Naive thymus-derived CD8-positive, alpha-beta T cell (primary cell): ENCODE results near the gene STAG2. TPM values are rescaled to one million over a fixed set of nuclear protein-coding genes. Genes with fewer than 3 reads are reported as not detected.
"Not testable (repeated sequence)": the region's sequence is repeated elsewhere in the genome, so short reads cannot be mapped to it uniquely, and the experiment has no call there.

ENCODE experiments used
- ATAC-seq, 2 donors: fragments of 150-1000 bp; cut with Tn5 transposase in 1 of 2; sonication (Bioruptor Pico), chemical (Tn5 transposase) in 1 of 2; 1 replicate in 1 of 2; 2 replicates in 1 of 2; pipeline ENCODE4 v1.10.0; 2021; ENCODE audit warnings: mild to moderate bottlenecking in 2 of 2, moderate library complexity in 2 of 2
- POLR2A ChIA-PET: fragments of 350-600 bp; sonication (Branson Sonifier 250); formaldehyde crosslinking; loops from one replicate; lab custom pipeline; 2021; ENCODE audit warnings: antibody characterized with exemption; lab: Charles Lee
- DNase-seq, 10 donors: peaks; one replicate each; pipeline versions ENCODE4 v3.0.0 to v3.0.0-alpha.2; 2020 to 2022
- H3K27ac Mint-ChIP-seq, 10 donors: one replicate each; pipeline ENCODE4 v1.8.0; 2020 to 2022; ENCODE audit warnings: mild to moderate bottlenecking in 10 of 10, mixed read lengths in 10 of 10, moderate library complexity in 4 of 10, inconsistent platforms in 1 of 10
- H3K27me3 Mint-ChIP-seq, 5 donors: one replicate each; pipeline ENCODE4 v1.8.0; 2021 to 2022; ENCODE audit warnings: mixed read lengths in 5 of 5
- H3K36me3 Mint-ChIP-seq, 3 donors: one replicate each; pipeline ENCODE4 v1.8.0; 2020 to 2022; ENCODE audit warnings: mixed read lengths in 3 of 3, mild to moderate bottlenecking in 2 of 3, inconsistent platforms in 1 of 3
- H3K4me1 Mint-ChIP-seq, 4 donors: one replicate each; pipeline ENCODE4 v1.8.0; 2021 to 2022; ENCODE audit warnings: mixed read lengths in 4 of 4
- H3K4me3 Mint-ChIP-seq, 10 donors: one replicate each; pipeline ENCODE4 v1.8.0; 2020 to 2022; ENCODE audit warnings: mild to moderate bottlenecking in 10 of 10, mixed read lengths in 10 of 10, moderate library complexity in 6 of 10, inconsistent platforms in 1 of 10
- H3K9me3 Mint-ChIP-seq, 9 donors: one replicate each; pipeline ENCODE4 v1.8.0; 2020 to 2022; ENCODE audit warnings: mixed read lengths in 9 of 9, mild to moderate bottlenecking in 3 of 9, inconsistent platforms in 1 of 9, moderate library complexity in 1 of 9
- polyA plus RNA-seq, 3 donors: library from polyadenylated mRNA; unstranded; fragments of 300-500 nt; fragmentation: Illumina TruSeq; gene quantifications; one replicate each; pipeline ENCODE4 v1.2.3, GENCODE V29; 2021
- total RNA-seq, 8 experiments: library from RNA in 2 of 8; stranded (reverse) in 2 of 8; gene quantifications; one replicate each; pipeline ENCODE4 v1.2.3 and lab custom pipeline; 2021 to 2026

The STAG2 gene
- total and polyA plus RNA-seq, 5 experiments from 2014 or later, result 58.2 to 146 (median 67.7) TPM

DNA sequence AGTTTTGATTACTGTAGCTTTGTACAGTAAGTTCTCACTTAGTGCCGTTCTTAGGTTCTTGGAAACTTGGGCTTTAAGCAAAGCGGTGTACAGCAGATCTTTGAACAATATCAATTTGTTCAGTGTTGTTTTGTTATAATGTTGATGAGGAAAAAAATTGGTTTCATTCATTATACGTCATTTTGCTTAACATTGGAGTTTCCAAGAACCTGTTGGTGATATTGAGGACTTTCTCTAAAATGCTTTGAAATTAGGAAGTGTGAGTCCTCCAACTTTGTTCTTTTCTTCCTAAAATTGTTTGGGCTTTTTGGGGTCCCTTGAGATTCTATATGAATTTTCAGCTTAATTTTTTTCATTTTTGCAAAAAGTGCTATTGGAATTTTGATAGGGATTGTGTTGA, 49.1 kb downstream of the STAG2 start:
- Mint-ChIP-seq H3K27me3 (no peaks in the 10 kb centered on the region), H3K9me3 (peaks cover 0 to 2% (median 0%) of the 10 kb centered on the region in 9 donors), H3K36me3 (peaks cover 0 to 8% (median 0%) of the 10 kb centered on the region in 3 donors), H3K4me1 (peaks cover 20 to 84% (median 63%) of the 10 kb centered on the region in 4 donors), H3K4me3 (peak overlapping the region in 3 of 10 donors; percentile 39 to 60 (median 45)), H3K27ac (peak overlapping the region in 5 of 10 donors; percentile 44 to 77 (median 69))
- no peak for ATAC-seq
- POLR2A ChIA-PET, result no interaction called here
- DNase-seq, result no peak

DNA sequence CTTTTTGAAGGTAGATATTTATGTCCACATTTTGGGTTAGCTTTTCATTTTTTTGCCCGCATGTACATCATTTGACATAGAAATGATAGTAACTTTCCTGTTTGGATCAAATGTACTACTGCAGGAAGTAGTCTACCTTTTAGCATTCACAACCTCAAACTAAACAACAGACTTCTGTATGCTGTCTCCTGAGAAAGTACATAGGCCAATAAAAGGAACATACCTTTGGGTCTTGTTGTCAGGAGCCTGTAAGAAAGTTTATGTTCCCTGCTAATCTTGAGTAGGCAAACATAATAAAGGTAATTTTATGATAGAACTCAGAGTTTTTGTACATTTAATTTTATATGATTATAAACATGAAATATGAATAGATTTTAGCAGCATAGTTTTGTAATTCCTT, 54.2 kb downstream of the STAG2 start:
- Mint-ChIP-seq H3K27me3 (no peaks in the 10 kb centered on the region), H3K4me1 (peaks cover 14 to 69% (median 44%) of the 10 kb centered on the region in 4 donors), H3K27ac (peak overlapping the region in 9 of 10 donors; percentile 16 to 77 (median 43)), H3K4me3 (peak overlapping the region in 3 of 10 donors; percentile 7 to 30 (median 15)), H3K9me3 (no peaks in the 10 kb centered on the region), H3K36me3 (peaks cover 0 to 2% (median 0%) of the 10 kb centered on the region in 3 donors)
- ATAC-seq (no peak), DNase-seq (no peak)
- POLR2A ChIA-PET, result interaction anchor here (1.3 kb wide), 1 partner anchor 56 kb away, joined by 3 read pairs; no protein-coding TSS in a partner anchor

GRCh38 chrX:124016825-124017224, 55.3 kb downstream of the STAG2 start:
- Mint-ChIP-seq H3K27me3 (no peaks in the 10 kb centered on the region), H3K4me1 (peaks cover 11 to 67% (median 35%) of the 10 kb centered on the region in 4 donors), H3K4me3 (no peak overlapping the region), H3K9me3 (no peaks in the 10 kb centered on the region), H3K27ac (peak overlapping the region in 2 of 10 donors; percentile 31 to 32), H3K36me3 (peaks cover 0 to 2% (median 0%) of the 10 kb centered on the region in 3 donors)
- ATAC-seq, result no peak
- no peak for DNase-seq
- POLR2A ChIA-PET, result no interaction called here

GRCh38 chrX:124018023-124018422, 56.5 kb downstream of the STAG2 start:
- Mint-ChIP-seq H3K9me3 (no peaks in the 10 kb centered on the region), H3K27me3 (no peaks in the 10 kb centered on the region), H3K36me3 (peaks cover 0 to 9% (median 0%) of the 10 kb centered on the region in 3 donors), H3K4me3 (peak overlapping the region in 5 of 10 donors; percentile 9 to 33 (median 31)), H3K27ac (peak overlapping the region in 9 of 10 donors; percentile 10 to 91 (median 51)), H3K4me1 (peaks cover 8 to 61% (median 27%) of the 10 kb centered on the region in 4 donors)
- POLR2A ChIA-PET, result interaction anchor here (0.8 to 1.2 kb wide), 2 partner anchors 57 to 58 kb away, joined by 3 to 5 read pairs; no protein-coding TSS in a partner anchor
- ATAC-seq, result peak; percentile 32 to 57
- DNase-seq, result peak in 3 of 10 donors; percentile 12 to 31 (median 17)

DNA sequence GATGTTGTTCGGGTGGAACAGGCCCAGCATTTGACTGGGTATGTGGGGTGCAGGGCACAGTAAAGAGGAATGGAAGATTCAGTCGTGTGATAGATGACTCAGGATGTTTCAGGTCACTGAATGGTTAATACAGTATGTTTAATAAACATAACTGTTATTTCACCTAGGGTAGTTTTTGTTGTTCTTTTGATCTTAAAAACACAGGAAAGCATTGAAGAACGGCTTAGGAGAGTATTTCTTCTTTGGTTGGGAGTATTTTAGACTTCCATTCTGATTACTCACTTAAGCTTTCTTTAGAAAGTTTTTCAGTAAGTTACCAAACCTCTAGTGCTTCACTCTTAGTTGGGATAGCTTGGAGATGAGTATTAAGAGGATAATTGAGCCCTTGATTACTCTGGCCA, 62.3 kb downstream of the STAG2 start:
- H3K27me3 Mint-ChIP-seq, result no peaks in the 10 kb centered on the region

DNA sequence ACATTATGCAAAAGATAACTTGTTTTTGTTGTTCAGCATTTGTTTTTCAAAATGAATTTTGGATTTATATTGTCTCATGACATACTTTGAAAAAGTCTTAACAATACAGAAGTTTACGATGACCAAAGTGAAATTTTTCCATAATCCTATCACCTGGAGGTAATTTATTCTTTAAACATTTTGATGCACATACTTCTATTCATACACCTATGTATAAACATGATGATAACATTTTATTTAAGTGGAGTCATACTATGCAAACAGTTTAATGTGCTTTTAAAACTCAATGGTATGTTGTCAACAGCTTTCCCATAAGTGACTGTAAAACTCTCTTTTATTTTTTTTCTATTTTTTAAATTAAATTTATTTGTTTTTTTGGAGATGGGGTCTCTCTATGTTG, 65.0 kb downstream of the STAG2 start:
- DNase-seq, result no peak
- Mint-ChIP-seq H3K36me3 (peaks cover 0 to 42% (median 2%) of the 10 kb centered on the region in 3 donors), H3K9me3 (no peaks in the 10 kb centered on the region), H3K27ac (no peak overlapping the region), H3K27me3 (no peaks in the 10 kb centered on the region), H3K4me1 (peaks cover 2 to 15% (median 11%) of the 10 kb centered on the region in 4 donors), H3K4me3 (no peak overlapping the region)
- POLR2A ChIA-PET, result no interaction called here
- ATAC-seq, result no peak

More for the DNA sequence above, 62.3 kb downstream of the STAG2 start:
- Mint-ChIP-seq H3K27ac (peak overlapping the region in 7 of 10 donors; percentile 37 to 79 (median 62)), H3K9me3 (no peaks in the 10 kb centered on the region), H3K4me1 (peaks cover 2 to 30% (median 14%) of the 10 kb centered on the region in 4 donors), H3K4me3 (peak overlapping the region in 3 of 10 donors; percentile 22 to 64 (median 52)), H3K36me3 (peaks cover 0 to 34% (median 0%) of the 10 kb centered on the region in 3 donors)
- POLR2A ChIA-PET, result interaction anchor here (0.8 kb wide), 1 partner anchor 64 kb away, joined by 3 read pairs; no protein-coding TSS in a partner anchor
- no peak for ATAC-seq
- no peak for DNase-seq

GRCh38 chrX:124028182-124028581, 66.7 kb downstream of the STAG2 start:
- POLR2A ChIA-PET, result no interaction called here
- Mint-ChIP-seq H3K36me3 (peaks cover 0 to 39% (median 2%) of the 10 kb centered on the region in 3 donors), H3K27me3 (no peaks in the 10 kb centered on the region), H3K9me3 (no peaks in the 10 kb centered on the region), H3K27ac (peak overlapping the region in 1 of 10 donors; percentile 11), H3K4me1 (peaks cover 2 to 8% (median 6%) of the 10 kb centered on the region in 4 donors), H3K4me3 (no peak overlapping the region)
- DNase-seq (no peak), ATAC-seq (no peak)

DNA sequence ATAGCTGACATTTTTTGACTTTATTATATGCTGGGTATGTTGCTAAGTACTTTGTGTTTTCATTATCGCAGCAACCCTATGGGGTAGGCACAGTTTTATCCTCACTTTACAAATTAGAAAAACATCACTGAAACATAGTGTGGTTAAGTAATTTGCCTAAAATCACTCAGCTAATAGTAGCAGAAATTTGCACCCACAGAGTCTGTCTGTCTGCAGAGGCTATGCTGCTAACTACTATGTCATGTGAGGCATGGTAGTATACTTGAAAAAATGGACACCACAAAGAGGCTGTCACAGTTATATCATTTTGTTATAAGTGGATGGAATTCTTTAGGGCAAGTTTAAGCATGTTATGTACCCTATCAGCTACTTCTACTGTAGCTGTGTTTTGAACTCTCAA, 69.0 kb downstream of the STAG2 start:
- no peak for ATAC-seq
- POLR2A ChIA-PET, result no interaction called here
- H3K27me3 Mint-ChIP-seq, result no peaks in the 10 kb centered on the region
- no peaks in the 10 kb centered on the region for H3K9me3 Mint-ChIP-seq
- H3K4me3 Mint-ChIP-seq, result no peak overlapping the region
- peak overlapping the region in 3 of 10 donors; percentile 13 to 34 (median 22) for H3K27ac Mint-ChIP-seq
- peaks cover 5 to 11% (median 8%) of the 10 kb centered on the region in 4 donors for H3K4me1 Mint-ChIP-seq
- no peak for DNase-seq
- H3K36me3 Mint-ChIP-seq, result peaks cover 0 to 36% (median 2%) of the 10 kb centered on the region in 3 donors

DNA sequence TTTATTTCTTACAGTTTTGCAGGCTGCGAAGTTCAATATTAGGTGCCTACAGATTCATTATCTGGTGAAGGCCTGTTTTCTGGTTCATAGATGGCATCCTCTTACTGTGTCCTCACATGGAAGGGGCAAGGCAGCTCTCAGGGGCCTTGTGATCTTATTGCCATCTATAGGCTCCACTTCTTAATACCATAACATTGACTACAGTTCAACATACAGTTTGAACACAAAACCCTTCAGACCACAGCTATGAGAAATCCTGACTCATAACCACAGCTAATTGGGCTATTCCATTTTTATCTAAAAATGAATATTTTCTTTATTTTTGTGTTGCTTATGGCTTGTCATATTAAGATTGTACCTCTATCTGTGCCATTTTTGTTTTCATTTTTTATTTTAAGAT, 72.3 kb downstream of the STAG2 start:
- Mint-ChIP-seq H3K27ac (no peak overlapping the region), H3K27me3 (no peaks in the 10 kb centered on the region), H3K36me3 (peaks cover 0 to 41% (median 2%) of the 10 kb centered on the region in 3 donors), H3K4me3 (no peak overlapping the region), H3K4me1 (peaks cover 6 to 11% (median 9%) of the 10 kb centered on the region in 4 donors), H3K9me3 (no peaks in the 10 kb centered on the region)
- POLR2A ChIA-PET, result no interaction called here
- DNase-seq, result no peak
- no peak for ATAC-seq

DNA sequence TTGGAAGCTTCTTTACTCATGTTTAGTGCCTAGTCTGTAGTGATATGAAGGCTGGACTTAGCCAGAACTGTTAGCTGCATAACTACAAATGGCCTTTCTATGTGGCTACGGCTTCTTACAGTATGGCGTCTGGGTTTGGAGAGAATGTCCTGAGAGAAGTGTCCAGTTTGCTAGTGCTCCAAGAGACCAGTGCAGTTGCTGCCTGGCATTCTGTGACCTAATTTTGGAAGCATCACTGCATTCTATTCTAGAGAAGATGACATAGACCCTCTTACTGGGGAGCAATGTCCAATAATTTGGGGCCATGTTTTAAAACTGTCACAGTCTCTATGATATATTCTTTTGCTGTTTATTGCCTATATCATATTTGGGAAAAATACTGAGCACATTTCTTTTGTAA, 74.2 kb downstream of the STAG2 start:
- no peaks in the 10 kb centered on the region for H3K9me3 Mint-ChIP-seq
- H3K27ac Mint-ChIP-seq, result peak overlapping the region in 1 of 10 donors; percentile 34
- H3K36me3 Mint-ChIP-seq, result peaks cover 0 to 46% (median 2%) of the 10 kb centered on the region in 3 donors

GRCh38 chrX:124042042-124042441, 80.5 kb downstream of the STAG2 start:
- Mint-ChIP-seq H3K9me3 (no peaks in the 10 kb centered on the region), H3K4me1 (peaks cover 5 to 21% (median 10%) of the 10 kb centered on the region in 4 donors), H3K4me3 (no peak overlapping the region), H3K27ac (peak overlapping the region in 6 of 10 donors; percentile 7 to 85 (median 66)), H3K27me3 (no peaks in the 10 kb centered on the region), H3K36me3 (peaks cover 0 to 70% (median 2%) of the 10 kb centered on the region in 3 donors)
- no peak for ATAC-seq
- POLR2A ChIA-PET, result interaction anchor here (0.7 kb wide), 1 partner anchor 79 kb away, joined by 3 read pairs; no protein-coding TSS in a partner anchor
- no peak for DNase-seq

More for the DNA sequence above, 74.2 kb downstream of the STAG2 start:
- DNase-seq (no peak), ATAC-seq (no peak)
- POLR2A ChIA-PET, result interaction anchor here (0.6 kb wide), 1 partner anchor 74 kb away, joined by 5 read pairs; no protein-coding TSS in a partner anchor
- Mint-ChIP-seq H3K4me1 (peaks cover 6 to 18% (median 14%) of the 10 kb centered on the region in 4 donors), H3K4me3 (no peak overlapping the region), H3K27me3 (no peaks in the 10 kb centered on the region)

DNA sequence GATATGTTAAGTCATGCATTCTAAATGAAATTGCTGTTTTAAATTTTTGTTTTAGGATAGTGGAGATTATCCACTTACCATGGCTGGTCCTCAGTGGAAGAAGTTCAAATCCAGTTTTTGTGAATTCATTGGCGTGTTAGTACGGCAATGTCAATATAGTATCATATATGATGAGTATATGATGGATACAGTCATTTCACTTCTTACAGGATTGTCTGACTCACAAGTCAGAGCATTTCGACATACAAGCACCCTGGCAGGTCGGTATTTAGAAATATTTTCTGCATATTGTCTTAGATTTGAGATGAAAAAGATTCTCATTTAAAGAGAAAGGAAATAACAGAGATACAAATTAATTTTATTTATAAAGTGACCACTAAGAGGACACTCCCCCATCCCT, 83.6 kb downstream of the STAG2 start:
- Mint-ChIP-seq H3K27me3 (no peaks in the 10 kb centered on the region), H3K4me1 (peaks cover 3 to 17% (median 9%) of the 10 kb centered on the region in 4 donors), H3K27ac (peak overlapping the region in 3 of 10 donors; percentile 48 to 56 (median 53)), H3K36me3 (peaks cover 0 to 77% (median 2%) of the 10 kb centered on the region in 3 donors), H3K4me3 (no peak overlapping the region), H3K9me3 (no peaks in the 10 kb centered on the region)
- ATAC-seq, result no peak
- DNase-seq, result no peak
- POLR2A ChIA-PET, result no interaction called here

DNA sequence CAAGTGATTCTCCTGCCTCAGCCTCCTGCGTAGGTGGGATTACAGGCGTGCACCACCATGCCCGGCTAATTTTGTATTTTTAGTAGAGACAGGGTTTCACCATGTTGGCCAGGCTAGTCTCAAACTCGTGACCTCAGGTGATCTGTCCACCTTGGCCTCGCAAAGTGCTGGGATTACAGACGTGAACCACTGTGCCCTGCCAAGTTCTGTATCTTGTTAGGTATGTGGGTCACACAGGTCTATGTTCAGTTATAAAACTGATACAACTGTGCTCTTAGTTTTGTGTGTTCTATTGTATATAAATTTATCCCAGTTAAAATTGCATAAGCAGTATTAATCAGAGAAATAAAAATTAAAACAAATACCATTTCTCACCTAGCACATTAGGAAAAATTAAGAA, 122.9 kb downstream of the STAG2 start:
- ATAC-seq, H3K4me3 Mint-ChIP-seq, H3K27me3 Mint-ChIP-seq, DNase-seq, H3K9me3 Mint-ChIP-seq, POLR2A ChIA-PET: not testable (repeated sequence)
- Mint-ChIP-seq H3K4me1 (peaks cover 3 to 22% (median 15%) of the 10 kb centered on the region in 4 donors), H3K36me3 (peaks cover 0 to 79% (median 14%) of the 10 kb centered on the region in 3 donors), H3K27ac (peak overlapping the region in 4 of 10 donors; percentile 62 to 91 (median 82))
